WI38 (cell line): ENCODE results near the gene ANTXR1.

Experiments
- H3K4me3 ChIP-seq: 2 replicates; pipeline ENCODE4 v1.5.1; 2011; ENCODE audit warnings: low read depth, mild to moderate bottlenecking, control low read depth, low read length
- TF ChIP-seq, protein P1 (sequence below): IDR thresholded peaks from 2 replicates; pipeline ENCODE4 v1.5.1; 2012; ENCODE audit warnings: low read depth, mild to moderate bottlenecking, control low read depth, low read length

The ANTXR1 gene

DNA sequence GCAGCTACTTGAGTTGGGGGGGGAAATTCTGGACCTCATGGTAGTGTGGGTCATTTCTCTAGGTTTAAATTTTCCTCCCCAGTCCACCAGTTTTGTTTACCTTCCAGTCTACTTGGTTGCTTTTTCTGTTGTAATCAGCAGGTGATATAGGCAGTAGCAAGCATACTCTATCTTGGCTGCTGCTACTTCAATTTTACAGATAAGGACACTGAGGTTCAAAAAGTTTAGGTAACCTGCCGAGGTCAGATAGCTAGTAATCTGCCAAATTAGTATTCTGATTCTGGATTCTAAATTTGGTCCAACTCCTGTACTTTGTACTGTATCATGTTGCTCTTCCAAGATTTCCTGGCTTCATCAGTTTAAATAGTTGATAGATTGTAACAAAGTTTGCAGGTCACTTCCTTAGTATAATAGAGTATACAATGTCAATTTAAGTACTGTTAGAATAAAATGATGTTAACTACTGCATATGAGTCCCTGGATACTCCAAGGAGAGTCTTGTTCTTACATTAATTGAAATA lies 34.7 kb downstream of the ANTXR1 start:
- TF ChIP-seq, protein P1, sequence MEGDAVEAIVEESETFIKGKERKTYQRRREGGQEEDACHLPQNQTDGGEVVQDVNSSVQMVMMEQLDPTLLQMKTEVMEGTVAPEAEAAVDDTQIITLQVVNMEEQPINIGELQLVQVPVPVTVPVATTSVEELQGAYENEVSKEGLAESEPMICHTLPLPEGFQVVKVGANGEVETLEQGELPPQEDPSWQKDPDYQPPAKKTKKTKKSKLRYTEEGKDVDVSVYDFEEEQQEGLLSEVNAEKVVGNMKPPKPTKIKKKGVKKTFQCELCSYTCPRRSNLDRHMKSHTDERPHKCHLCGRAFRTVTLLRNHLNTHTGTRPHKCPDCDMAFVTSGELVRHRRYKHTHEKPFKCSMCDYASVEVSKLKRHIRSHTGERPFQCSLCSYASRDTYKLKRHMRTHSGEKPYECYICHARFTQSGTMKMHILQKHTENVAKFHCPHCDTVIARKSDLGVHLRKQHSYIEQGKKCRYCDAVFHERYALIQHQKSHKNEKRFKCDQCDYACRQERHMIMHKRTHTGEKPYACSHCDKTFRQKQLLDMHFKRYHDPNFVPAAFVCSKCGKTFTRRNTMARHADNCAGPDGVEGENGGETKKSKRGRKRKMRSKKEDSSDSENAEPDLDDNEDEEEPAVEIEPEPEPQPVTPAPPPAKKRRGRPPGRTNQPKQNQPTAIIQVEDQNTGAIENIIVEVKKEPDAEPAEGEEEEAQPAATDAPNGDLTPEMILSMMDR: no peak
- H3K4me3 ChIP-seq: no peak overlapping the region

DNA sequence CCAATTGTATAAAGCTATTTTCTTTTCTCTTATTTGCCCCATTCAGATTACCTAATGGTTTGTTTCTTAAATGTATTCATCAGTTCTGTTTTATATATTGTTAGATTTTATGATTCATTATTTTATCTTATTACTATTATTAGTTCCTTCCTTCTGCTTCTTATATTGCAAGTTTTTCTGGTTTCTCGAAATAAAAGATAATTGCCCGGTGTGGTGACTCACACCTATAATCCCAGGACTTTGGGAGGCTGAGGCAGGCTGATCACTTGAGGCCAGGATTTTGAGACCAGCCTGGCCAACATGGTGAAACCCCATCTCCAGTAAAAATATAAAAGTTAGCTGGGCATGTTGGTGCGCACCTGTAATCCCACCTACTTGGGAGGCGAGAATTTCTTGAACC lies 37.8 kb downstream of the ANTXR1 start:
- H3K4me3 ChIP-seq: no peak overlapping the region
- TF ChIP-seq, protein P1: no peak

DNA sequence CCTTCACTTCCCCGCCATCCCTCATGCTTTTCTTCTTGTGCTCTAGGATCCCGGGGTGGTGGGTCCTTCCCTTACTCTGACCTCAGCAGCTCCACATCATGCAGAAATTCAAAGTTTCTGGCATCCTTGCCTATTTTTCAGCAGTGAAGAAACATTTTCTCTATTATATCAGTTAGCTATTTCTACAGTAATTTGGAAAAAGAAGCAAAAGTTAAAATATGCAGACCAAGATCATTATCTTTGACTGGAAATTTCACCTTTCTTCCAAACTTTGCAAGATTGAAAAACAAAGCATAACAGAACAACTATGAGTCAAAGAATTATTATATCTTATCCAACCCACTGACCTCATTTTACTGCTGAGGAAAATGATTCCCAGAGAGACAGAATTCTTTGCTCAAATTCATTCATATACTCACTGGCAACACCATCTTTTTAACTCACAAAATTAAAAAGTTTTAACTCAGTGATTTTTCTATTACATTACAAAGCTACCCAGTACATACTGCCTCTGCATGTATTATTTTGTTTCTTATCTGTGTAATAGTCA lies 40.5 kb downstream of the ANTXR1 start:
- H3K4me3 ChIP-seq: no peak overlapping the region
- TF ChIP-seq, protein P1: no peak

DNA sequence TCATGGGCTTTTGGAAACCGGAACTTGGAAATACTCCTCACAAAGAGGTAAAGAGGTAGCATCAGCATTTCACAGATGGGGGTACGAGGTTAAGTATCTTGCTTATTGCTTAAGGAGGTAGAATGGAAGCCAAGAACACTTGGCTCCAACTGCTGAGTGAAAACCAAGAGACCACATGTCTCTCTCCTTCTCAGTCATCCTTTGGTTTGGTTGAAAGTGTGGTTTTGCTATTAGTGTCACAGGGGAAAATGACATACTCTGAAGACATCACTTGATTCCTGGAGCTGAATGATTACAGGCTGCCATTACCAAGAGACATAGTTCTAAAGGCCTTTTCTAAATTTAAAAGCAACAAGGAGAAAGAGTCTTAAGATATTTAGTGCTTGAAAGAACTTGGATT lies 41.5 kb downstream of the ANTXR1 start:
- TF ChIP-seq, protein P1: no peak
- no peak overlapping the region for H3K4me3 ChIP-seq

DNA sequence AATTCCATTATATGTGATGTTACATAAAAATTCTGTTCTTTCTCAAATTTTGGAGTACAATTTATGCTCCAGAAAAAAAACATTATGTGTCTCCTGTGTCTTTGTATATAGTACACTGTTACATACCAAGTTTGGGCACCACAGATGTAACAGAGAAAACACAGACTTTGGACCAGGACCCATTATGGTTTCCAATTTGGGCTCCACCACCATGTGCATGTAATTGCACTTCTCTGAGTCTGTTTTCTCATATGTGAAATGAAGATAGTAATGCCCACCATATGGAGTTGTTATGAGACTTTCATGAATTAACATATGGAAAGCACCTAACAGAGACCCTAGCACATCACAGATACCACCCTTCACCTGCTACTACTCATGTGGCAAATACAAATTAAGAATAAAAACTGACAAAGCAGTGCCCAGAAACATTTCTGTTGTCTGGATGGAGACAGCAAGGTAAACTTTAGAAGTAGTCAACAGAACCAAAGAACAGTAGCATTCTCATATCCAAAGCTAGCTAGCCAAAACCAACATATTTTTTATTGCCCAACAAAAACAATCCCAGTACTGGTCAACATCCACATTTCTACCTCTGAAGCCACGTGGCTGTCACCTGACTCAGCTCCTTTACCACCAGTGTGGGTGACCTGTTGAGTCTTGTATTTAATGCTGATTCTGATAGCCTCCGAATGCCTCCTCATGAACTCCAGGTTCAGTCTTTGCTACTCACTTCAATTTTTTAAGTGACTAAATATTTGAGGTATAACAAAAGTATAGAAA lies 42.9 kb downstream of the ANTXR1 start:
- TF ChIP-seq, protein P1: no peak
- no peak overlapping the region for H3K4me3 ChIP-seq

DNA sequence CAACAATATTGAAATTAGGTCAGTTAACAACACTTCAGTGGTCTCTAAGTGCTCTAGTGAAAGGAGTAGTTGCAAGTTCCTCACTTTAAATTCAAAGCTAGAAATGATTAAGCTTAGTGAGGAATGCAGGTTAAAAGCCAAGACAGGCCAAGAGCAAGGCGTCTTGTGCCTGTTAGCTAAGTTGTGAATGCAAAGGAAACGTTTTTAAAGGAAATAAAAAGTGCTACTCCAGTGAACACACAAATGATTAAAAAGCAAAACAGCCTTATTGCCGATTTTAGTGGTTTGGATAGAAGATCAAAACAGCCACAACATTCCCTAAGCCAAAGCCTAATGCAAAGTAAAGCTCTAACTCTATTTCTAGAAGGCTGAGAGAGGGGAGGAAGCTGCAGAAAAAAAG lies 44.7 kb downstream of the ANTXR1 start:
- TF ChIP-seq, protein P1: no peak

DNA sequence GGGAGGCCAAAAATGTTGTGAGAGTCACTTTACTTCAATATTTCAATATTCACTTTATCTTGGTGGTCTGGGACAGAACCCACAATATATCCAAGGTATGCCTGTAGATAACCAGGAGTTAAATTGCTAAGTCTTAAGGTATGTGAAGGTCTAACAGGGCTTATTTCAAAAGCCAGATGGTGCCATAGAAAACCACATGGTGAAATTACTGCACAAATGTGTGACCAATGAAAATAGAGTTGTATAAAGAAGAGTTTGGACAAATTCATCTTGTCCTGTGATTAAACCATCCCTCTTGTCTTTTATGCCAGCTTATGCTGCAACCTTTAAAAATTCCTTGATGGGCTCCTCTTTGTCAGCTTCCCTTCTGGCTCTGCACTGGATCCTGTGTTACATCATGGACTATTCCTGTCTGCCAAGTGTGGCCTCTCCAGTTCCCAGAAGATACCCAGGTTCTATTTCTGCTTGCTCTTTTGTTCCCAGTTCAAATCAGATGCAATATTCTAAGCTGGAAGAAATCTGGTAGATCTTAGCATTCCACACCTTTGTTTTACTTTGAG lies 46.8 kb downstream of the ANTXR1 start:
- TF ChIP-seq, protein P1: no peak
- H3K4me3 ChIP-seq: no peak overlapping the region

More for the DNA sequence above, 44.7 kb downstream of the ANTXR1 start:
- H3K4me3 ChIP-seq: no peak overlapping the region
